GM23248 (cell line): ENCODE results near the gene BCL7B.

Source experiments
- EZH2 ChIP-seq: fragments of 200-600 bp; sonication (generic); IDR thresholded peaks from 2 replicates; pipeline ENCODE4 v1.6.1; 2018; ENCODE audit warnings: antibody characterized with exemption, mild to moderate bottlenecking; ENCODE audit not compliant: insufficient read depth, poor library complexity, severe bottlenecking
- EZH2phosphoT487 ChIP-seq: fragments of 200-600 bp; sonication (generic); IDR thresholded peaks from 2 replicates; pipeline ENCODE4 v1.6.1; 2018; ENCODE audit warnings: antibody characterized with exemption, moderate library complexity, mild to moderate bottlenecking, low read depth; ENCODE audit not compliant: insufficient read depth

GRCh38 chr7:73504017-73504416, 53.5 kb downstream of the BCL7B start:
- no peak for TF ChIP-seq EZH2
- TF ChIP-seq EZH2phosphoT487, result no peak
